NCI-H1417 treated with DMSO at 0.1 percent for 48 hours (cell line): ENCODE results near the gene MYBPC2.
A peak's percentile ranks its signal among the peaks of the same experiment; 100 is the strongest.
"Not testable (repeated sequence)": the region's sequence is repeated elsewhere in the genome, so short reads cannot be mapped to it uniquely, and the experiment has no call there.

Source experiments
- DNase-seq: peaks from one replicate; lab custom pipeline; 2025; lab: John Stamatoyannopoulos, UW

MYBPC2 gene

DNA sequence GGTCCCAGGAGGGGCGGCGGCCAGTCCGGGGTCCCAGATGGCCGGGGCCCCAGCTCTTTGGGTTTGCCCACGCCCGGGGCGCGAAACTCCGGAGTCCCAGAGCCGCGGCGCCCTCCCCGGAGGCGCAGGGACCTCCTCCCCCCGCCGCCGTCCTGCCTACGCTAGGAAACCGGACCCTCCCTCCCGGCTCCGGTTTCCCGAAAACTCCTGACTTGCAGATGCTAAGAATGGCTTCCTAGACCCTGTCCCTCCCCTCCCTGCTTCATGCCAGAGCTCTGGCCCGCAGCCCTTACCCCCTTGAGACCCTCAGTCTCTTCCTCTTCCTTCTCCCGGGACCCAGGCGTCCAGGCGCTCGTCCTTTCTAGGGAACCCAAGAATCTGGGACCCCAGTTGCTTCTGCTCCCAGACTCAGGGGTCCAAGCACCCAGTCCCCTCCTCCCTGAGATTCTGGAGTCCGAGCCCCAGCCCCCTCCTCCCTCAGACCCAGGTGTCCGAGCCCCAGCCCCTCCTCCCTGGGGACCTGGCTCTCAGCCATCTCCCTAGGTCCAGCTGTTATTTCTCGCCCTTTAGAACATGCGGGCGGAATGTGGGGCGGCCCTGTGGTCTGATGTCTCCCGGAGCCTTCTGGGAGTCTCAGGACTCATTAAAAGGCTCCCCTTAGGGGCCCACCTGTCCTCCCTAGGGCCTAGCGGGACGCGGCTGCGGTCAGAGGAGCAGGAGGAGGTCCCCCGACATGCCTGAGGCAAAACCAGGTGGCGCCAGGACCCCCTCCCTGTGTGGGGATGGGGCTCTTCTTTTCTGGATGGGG, at the start of gene MYBPC2:
Gene MYBPC2 (plus strand): TSS at position 672 of the 808 bp plus-strand sequence. CDS start 62 bp downstream, at position 734.
- DNase-seq, result no peak

DNA sequence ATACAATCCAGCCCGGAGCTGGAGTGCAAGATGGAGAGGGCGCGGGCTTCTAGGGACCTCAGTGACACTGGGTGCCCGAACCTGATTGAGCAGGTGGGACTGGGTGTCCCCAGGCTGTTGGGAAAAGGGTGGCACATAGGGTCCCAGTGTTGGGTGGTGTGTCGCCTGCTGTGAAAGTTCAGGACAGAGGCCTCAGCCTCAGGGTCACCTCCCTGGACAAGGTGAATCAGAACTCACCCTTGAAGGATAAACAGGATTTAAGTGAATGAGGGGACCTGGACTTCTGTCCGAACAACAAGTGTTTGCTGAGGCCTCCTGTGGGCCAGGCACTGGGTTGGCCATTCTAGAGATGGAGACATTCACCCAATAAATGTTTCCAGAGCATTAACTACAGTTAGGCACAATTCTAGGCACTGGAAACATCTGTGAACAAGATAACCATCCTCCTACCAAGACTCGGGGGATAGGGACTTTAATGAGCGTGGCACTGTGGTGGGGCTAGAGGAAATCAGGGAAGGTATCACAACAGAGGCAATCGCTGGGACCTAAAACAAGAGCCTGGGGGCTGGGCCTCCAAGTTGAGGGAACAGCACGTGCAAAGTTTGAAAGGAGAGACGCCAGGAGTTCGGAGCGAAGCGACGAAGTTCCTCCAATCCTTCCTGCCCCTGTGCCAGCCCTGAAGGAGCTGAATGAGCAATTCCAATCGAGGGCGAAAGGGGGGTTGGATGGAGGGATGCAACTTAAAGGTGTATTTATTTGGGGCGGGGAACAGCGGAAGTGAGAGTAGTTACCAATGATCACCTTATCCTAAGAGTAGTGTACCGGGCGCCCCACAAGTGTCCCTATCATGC, 49.5 kb upstream of the MYBPC2 start:
- no peak for DNase-seq

DNA sequence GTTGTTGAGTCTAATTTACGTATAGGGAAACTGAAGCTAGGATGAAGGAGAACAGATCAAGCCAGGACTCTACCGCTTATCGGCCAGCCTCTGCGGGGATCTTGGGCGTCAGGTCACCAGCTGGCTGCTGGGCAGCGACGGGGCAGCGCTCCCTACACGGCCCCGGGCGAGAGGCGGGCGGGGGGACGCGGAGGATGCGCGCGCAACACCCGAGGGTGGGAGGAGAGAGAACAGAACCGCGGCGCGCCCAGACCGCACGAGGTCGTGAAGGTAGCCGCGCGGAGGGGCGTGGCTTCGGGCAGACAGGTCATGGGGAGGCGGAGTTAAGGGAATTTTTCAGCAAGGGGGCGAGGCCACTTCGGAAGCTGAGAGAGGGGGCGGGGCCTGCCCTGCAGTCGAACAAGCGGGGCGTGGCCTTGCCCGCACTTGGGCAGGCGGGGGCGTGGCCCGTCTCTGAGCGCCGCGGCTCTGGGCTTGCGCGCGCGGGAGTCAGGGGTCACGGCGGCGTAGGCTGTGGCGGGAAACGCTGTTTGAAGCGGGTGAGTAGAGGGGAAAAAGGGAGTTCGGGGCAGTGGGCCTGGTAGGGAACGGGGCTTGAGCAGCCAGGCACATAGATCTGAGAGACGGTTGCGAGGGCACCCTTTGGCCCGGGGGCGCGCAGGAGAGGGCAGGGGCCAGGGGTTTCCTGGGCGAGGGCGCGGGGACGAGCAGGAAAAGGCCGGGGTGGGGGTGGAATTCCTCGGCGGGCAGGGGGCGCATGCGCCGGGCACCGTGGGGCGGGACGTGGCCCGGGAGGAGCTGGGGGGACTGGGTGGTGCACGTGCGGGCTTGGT, 48.6 kb upstream of the MYBPC2 start, which contains the start of gene POLD1:
Gene POLD1 (plus strand): TSS at position 496 of the 833 bp plus-strand sequence. CDS start 14,505 bp downstream, outside the sequence.
- DNase-seq, result peak; percentile 92

DNA sequence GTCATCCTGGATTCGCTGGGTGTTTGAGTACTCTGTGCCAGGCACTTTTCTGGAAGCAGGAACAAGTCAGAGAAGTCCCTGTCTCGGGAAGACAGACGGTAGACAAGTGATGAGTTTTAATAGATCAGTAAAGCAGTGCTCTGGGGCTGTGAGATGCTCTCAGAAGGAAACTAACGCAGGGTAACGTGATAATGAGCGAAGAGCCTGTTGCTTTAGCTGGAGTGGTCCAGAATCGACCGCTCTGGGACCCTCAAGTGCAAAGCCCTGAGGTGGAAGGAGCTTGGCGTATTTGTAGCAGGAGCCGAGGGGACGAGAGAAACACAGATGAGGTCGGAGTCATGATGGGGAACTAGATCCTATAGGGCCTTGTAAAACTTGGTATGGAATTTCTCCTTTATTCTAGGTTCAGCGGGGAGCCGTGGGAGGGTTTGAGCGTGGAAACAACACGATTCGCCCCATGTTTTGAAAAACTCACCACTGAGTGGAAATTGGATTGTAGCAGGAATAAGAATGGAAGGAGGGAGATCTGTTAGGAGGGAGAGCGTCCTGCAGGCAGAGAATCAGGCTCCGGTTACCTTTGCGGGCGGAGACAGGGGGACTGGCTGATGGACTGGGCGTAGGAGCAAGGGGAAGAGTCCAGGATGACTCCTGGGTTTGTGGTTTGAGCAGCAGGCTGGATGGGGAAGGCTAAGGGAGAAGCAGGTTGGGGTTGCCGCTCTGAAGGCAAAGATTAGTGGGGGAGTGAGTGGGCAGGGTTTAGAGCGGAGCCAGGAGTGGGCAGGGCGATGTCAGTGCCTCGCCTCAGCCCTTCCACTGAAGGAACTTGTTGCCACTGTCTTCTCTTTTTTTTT, 47.8 kb upstream of the MYBPC2 start:
- no peak for DNase-seq

DNA sequence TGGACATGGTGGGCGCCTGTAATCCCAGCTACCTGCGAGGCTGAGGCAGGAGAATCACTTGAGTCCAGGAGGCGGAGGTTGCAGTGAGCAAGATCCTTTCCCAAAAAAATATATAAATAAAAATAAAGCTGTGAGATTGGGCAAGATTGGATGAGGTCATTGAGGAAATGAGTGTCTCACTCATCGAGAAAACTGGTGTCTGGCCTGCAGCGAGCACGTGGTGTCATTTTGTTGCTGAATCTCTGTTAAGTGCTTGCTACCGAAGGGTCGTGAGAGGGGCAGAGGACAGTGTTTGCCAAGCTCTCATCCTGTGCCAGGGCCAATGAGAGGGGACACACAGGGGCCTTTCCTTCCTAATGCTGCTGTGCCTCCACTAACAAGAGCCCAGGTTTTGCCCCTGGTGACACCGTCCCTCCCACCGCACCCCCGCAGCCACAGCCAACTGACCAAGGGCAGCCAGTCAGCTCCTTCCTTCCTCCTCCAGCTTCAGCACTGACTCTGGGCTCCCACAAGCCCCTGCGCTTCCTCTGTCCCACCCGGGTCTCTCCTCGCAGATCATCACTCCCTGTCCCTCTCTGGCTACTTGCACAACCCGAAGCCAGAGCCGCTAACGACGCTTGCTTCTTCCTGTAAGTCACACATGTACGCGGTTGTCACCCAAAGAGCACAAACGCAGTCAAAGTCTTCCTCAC, 45.4 kb upstream of the MYBPC2 start:
- DNase-seq, result no peak

DNA sequence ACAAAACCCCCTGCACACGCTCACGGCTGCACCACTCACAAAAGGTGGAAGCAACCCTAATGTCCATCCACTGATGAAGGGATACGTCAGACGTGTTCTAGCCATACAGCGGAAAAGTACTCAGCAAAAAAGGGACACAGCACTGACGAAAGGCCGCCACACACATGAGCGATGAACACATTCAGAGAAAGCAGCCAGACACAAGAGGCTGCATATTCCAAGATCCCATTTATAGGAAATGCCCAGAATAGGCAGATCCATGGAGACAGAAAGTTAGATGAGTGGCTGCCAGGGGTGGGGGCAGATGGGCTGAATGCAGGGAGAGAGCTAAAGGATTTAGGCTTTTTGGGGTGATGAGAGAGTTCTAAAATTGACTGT, 44.8 kb upstream of the MYBPC2 start:
- no peak for DNase-seq

DNA sequence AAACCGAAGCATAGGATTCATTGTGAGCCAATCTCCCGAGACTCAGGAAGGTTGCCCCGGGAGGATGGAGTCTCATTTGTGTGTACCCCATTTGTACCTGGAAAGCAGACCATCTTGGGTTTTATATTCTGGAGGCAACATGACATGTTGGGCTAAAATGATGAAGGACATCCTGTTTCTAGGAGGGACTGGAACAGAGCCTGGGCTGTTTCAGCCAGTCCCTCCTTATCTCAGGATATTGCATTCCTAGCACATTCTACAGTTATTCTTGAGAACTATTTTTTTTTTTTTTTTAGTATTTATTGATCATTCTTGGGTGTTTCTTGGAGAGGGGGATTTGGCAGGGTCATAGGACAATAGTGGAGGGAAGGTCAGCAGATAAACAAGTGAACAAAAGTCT, 42.4 kb upstream of the MYBPC2 start:
- not testable (repeated sequence) for DNase-seq

DNA sequence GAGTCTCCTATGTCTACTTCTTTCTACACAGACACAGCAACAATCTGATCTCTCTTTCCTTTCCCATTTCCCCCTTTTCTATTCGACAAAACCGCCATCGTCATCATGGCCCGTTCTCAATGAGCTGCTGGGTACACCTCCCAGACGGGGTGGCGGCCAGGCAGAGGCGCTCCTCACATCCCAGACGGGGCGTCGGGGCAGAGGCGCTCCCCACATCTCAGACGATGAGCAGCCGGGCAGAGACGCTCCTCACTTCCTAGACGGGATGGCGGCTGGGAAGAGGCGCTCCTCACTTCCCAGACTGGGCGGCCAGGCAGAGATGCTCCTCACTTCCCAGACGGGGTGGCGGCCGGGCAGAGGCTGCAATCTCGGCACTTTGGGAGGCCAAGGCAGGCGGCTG, 41.7 kb upstream of the MYBPC2 start:
- not testable (repeated sequence) for DNase-seq

DNA sequence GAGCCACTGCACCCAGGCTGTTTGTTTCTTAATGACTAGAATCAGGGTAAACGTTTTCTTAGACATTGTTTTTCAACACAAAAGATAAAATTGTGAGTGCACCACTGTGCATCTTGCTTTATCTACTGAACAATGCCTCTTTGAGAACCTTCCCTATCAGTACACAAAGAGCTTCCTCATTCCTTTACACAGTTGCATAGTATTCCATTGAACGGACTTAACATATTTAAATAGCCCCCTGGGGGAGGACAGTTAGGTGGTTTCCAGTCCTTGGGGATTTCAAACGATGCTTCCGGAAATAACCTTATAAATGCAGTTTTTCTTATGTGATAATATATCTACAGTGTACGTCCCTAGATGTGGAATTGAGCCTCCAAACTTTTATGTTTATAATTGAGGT, 39.9 kb upstream of the MYBPC2 start:
- no peak for DNase-seq

DNA sequence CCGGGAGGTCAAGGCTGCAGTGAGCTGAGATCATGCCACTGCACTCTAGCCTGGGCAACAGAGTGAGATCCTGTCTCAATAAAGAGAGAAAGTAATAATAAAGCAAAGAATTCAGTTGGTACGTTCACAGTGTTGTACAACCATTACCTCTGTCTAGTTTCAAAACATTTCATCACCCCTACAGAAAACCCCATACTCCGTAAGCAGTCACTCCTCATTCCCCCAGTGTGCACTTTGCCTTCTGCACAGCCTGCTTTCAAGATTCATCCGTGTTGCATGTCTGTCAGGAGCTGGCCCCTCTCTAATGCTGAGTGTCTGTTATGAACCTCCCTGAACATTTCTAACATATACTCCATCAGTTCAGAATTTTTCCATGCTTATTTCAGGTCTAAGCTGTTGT, 39.1 kb upstream of the MYBPC2 start:
- DNase-seq, result no peak

DNA sequence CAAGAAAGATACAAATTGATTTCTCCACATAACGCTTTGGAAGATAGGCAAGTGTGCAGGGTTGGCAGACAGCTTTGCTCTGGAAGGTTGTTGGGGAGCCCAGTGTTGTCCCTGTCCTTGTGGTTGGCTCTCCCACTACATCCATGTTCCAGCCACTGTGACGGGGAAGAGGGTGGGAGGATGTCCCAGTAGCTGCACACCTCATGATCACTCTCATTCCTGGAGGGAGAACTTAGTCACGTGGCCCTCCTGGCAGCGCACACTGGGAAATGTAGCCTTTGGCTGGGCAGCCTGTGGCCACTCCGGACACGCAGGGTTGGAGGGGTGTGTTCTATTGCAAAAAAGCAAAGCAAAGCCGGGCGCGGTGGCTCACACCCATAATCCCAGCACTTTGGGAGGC, 38.7 kb upstream of the MYBPC2 start:
- no peak for DNase-seq

DNA sequence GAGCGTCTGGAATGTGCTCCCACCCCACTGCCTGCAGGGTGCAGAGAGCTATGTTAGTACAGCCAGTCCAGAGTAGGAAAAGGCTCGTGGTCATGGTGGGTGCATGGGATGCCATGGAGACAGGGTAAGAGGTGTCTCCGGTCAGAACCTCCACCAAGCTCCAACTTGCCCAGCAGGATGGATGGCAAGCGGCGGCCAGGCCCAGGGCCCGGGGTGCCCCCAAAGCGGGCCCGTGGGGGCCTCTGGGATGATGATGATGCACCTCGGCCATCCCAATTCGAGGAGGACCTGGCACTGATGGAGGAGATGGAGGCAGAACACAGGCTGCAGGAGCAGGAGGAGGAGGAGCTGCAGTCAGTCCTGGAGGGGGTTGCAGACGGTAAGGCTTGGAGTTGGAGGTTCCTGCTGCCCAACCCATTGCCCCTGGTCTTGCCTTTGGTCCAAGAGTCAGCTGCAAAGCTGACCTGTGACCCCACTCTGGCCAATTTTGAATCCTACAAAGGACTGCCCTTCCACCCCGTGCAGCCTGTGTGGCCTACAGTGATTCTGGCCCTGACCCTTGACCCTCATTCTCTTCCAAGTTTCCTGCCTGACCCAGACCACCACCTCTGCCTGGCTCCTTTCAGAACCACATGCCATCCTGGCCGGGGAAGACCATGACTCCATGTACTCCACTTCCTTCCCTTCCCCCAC, 33.9 kb upstream of the MYBPC2 start:
- DNase-seq, result no peak

DNA sequence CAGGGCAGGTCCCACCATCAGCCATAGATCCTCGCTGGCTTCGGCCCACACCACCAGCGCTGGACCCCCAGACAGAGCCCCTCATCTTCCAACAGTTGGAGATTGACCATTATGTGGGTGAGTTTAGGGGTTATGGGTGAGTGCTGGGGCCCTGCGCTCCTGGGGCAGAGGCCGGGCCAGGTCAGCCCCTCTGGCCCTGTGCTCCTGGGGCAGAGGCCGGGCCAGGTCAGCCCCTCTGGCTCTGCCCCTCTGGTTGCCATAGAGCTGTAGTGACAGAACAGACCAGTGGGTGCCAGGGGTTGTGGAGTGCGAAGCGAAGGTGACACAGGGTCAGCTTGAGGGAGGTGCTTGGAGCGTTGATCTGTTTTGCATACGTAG, 33.3 kb upstream of the MYBPC2 start:
- no peak for DNase-seq

DNA sequence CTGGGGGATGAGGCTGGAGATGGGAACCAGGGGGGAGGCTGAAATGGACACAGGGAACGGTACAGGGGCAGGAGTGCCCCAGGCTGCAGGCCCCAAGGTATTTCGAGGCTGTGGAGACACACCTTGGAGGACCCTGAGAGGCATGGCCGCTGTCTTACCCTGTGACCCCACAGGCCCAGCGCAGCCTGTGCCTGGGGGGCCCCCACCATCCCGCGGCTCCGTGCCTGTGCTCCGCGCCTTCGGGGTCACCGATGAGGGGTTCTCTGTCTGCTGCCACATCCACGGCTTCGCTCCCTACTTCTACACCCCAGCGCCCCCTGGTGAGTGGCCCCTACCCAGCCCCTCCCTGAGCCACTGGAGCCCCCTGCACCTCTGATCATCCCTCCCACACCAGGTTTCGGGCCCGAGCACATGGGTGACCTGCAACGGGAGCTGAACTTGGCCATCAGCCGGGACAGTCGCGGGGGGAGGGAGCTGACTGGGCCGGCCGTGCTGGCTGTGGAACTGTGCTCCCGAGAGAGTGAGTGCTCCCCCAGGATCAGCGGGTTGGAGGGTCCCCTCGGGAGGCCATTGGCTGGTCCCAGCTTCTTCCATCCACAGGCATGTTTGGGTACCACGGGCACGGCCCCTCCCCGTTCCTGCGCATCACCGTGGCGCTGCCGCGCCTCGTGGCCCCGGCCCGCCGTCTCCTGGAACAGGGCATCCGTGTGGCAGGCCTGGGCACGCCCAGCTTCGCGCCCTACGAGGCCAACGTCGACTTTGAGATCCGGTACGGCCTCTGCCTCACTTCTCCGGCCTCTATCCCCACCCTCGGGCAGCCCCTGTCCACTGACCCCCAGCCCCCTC, 30.9 kb upstream of the MYBPC2 start:
- no peak for DNase-seq

DNA sequence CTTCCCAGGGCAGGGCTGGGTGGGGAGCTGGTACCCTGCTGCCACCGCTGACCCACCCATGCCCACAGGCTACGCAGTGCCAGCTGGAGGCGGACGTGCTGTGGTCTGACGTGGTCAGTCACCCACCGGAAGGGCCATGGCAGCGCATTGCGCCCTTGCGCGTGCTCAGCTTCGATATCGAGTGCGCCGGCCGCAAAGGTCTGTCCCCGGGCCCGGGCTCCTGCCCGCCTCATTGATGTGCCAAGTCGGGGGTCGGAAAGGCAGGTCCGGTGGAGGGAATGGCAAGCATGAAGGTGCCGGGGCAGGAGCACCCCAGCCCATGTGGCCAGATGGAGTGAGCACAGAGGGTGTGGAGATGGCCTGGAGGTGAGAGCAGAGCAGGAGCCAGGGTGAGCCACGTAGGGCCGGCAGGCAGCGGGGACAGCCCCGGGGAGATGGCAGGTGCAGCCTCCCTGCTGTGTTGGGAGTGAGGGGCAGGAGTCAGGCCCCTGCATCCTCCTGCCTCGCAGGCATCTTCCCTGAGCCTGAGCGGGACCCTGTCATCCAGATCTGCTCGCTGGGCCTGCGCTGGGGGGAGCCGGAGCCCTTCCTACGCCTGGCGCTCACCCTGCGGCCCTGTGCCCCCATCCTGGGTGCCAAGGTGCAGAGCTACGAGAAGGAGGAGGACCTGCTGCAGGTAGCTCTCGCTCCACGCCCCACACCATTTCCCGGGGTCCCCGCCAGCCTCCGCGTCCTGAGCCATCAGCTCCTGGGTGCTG, 30.0 kb upstream of the MYBPC2 start:
- DNase-seq, result no peak

DNA sequence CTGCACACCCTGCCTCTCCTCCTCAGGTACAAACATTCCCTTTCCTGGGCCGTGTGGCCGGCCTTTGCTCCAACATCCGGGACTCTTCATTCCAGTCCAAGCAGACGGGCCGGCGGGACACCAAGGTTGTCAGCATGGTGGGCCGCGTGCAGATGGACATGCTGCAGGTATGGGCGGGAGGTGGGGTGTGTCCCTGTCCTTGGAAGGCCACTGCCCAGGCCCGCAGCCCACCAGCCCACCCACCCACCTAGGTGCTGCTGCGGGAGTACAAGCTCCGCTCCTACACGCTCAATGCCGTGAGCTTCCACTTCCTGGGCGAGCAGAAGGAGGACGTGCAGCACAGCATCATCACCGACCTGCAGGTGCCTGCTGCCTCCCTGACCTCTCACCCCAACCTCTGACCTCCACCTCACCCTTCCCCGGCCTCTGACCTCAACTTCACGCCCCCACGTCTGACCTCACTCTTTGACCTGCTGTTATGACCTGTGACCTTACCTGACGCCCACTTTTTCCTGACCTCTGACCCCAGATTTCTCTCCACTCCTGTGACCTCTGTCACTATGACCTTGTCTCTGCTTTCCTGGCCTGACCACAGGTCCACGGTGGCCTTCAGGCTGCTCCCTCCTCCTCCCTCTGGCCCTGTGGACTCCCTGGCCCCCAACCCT, 26.4 kb upstream of the MYBPC2 start:
- DNase-seq, result no peak

DNA sequence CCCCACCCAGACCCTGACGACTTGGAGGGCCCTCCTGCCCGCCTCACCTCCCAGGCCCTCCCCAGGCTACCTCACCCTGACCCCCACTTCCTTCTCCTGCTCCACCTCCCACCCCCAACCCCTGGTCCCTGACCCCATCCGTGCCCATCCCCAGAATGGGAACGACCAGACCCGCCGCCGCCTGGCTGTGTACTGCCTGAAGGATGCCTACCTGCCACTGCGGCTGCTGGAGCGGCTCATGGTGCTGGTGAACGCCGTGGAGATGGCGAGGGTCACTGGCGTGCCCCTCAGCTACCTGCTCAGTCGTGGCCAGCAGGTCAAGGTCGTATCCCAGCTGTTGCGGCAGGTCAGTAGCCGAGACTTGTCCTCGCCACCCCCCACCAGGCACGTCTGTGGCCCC, 25.9 kb upstream of the MYBPC2 start:
- DNase-seq, result no peak

DNA sequence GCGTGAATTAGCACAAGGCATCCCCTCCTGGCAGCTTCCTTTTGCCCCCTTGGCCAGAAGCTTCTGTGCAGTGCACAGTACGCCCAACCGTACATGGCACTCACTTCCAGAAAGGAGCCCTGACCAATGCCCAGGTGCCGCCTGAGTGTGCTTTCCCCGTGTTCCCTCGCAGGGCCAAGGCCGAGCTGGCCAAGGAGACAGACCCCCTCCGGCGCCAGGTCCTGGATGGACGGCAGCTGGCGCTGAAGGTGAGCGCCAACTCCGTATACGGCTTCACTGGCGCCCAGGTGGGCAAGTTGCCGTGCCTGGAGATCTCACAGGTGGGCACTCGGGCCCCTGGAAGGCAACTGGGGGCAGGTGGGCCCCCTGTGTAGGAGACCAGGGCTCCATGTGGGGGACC, 23.3 kb upstream of the MYBPC2 start:
- no peak for DNase-seq
